SU-DHL-6 (cell line): ENCODE data around the gene ARHGEF11.

ENCODE experiments used
- CTCF ChIP-seq: fragments of 200-600 bp; sonication (generic); IDR thresholded peaks from one replicate; pipeline ENCODE4 v1.5.1; 2017; ENCODE audit warnings: antibody characterized with exemption, mild to moderate bottlenecking, low read length, moderate library complexity; ENCODE audit not compliant: insufficient read depth, poor library complexity, severe bottlenecking
- EZH2phosphoT487 ChIP-seq: fragments of 200-600 bp; sonication (generic), shearing (Covaris generic); conservative IDR thresholded peaks from 2 replicates; pipeline ENCODE4 v1.6.1; 2018; ENCODE audit warnings: mild to moderate bottlenecking, antibody characterized with exemption, low read length, moderate library complexity, mixed read lengths

GRCh38 chr1:156893048-156893953 is 152.2 kb downstream of the ARHGEF11 start, which contains the start of gene PEAR1:
- TF ChIP-seq CTCF (no peak), EZH2phosphoT487 (no peak)
